ENCODE measurements around the gene LRRC58. TPM values are rescaled to one million over a fixed set of nuclear protein-coding genes. Genes with fewer than 3 reads are reported as not detected.

The LRRC58 gene
- total and polyA plus RNA-seq, 2 of the 8 experiments (the other 6 are each of a cell fraction or from before 2014, with no cell fraction given) = 4.3 to 15.4 TPM

DNA sequence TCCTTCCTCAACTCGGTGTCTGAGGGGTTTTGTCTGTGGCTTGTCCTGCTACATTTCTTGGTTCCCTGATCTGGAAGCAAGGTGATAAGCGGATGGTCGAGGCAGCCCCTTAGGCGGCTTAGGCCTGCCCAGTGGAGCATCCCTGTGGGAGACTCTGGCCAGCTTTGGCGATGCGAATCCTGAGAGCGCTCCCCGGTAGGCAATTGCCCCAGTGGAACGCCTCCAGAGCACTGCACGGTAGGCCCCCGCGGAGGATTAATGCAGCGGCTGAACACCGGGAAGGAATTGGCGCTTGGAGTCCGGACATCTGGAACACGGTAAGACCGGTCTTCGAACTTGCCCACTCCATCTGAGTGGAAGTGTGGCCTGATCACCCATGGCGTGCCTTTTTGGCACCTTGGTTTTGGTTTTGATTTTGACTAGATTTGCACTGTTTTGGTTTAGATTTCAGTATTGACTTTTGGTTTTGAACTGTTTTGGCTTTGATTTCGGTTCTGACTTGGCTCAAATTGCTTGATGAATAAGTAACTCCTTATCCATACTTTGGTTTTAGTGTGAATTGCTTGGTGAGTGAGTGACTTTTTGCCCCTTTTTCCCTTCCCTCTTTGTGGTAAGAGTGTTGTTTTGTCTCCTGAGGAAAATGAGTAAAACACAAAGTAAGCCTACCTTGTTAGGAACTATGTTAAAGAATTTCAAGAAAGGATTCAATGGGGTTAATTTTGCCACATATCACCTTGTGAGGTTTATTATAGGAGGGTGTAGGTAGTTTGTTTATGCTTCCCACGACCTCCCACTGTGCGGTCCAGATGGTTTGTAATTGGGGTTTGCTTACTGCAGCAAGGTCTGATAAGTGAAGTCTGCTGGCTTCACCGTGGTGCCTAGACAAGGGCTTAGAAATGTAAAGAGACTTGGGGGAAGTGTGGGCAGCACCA, 37.0 kb downstream of the LRRC58 start:
- no peak overlapping the region for H3K4me2 ChIP-seq (ENCODE audit: insufficient read depth in 1 of 2, low read depth in 2 of 2, low read length in 2 of 2)
- no peaks in the 10 kb centered on the region for H3K79me2 ChIP-seq (ENCODE audit: control insufficient read depth in 1 of 2, insufficient read depth in 2 of 2, low read length in 2 of 2)
- H2BK20ac ChIP-seq (ENCODE audit: low read length) = no peak overlapping the region
- no peak overlapping the region for H4K8ac ChIP-seq (ENCODE audit: extremely low read depth, insufficient read depth, low read length)
- no peak for FAIRE-seq
- peaks cover 0 to 4% of the 10 kb centered on the region in 2 experiments; a peak in 2 of 4 replicates for H3K9me3 ChIP-seq (ENCODE audit: insufficient read depth in 2 of 2, low read depth in 1 of 2, low read length in 1 of 2)
- no peak for DNase-seq (ENCODE audit: low read depth in 1 of 2, low spot score in 2 of 2)
- no peak overlapping the region for H3K4ac ChIP-seq (replicated peaks; ENCODE audit: insufficient read length, low read depth, low read length)
- H3K27ac ChIP-seq (ENCODE audit: low read depth, low read length) = no peak overlapping the region
- H3K23me2 ChIP-seq (ENCODE audit: low read depth, low read length) = 0 out of 2 replicates have a peak, but pooled peaks cover 2% of the 10 kb centered on the region
- H4K91ac ChIP-seq (replicated peaks; ENCODE audit: insufficient read length, low read length) = no peak overlapping the region
- ChIA-PET POLR2A (ENCODE audit: partially characterized antibody) (interaction anchor here (1.0 kb wide), 1 partner anchor 46 kb away, joined by 3 read pairs; no protein-coding TSS in a partner anchor), CTCF (ENCODE audit: partially characterized antibody) (no interaction called here)
- no peak overlapping the region for H2BK12ac ChIP-seq (ENCODE audit: low read depth, low read length)
- H2AFZ ChIP-seq (ENCODE audit: low read length) = no peak overlapping the region
- no peak overlapping the region for H3K23ac ChIP-seq (ENCODE audit: insufficient read length)
- no peaks in the 10 kb centered on the region for H3K79me1 ChIP-seq (ENCODE audit: low read depth, low read length)
- no peaks in the 10 kb centered on the region for H3K27me3 ChIP-seq (replicated peaks in 1 of 4; ENCODE audit: control insufficient read depth in 3 of 4, extremely low read depth in 1 of 4, insufficient read depth in 3 of 4, low read length in 3 of 4)
- WGBS, 2 experiments (ENCODE audit: extremely low coverage in 1 of 2, insufficient coverage in 1 of 2, insufficient read length in 1 of 2, insufficient replicate concordance in 2 of 2, low coverage in 1 of 2, low lambda C conversion rate in 2 of 2, missing lambda C conversion rate in 1 of 2) = 92% methylated on average over 24 of the region's 24 CpGs; no CpG with 5 or more reads in 1 of the 2 experiments
- no peaks in the 10 kb centered on the region for H3K36me3 ChIP-seq (ENCODE audit: control insufficient read depth in 2 of 4, insufficient read depth in 4 of 4, low read length in 3 of 4)
- no peak overlapping the region for H3K18ac ChIP-seq (ENCODE audit: extremely low read depth, low read length)
- no peak overlapping the region for H2BK15ac ChIP-seq (ENCODE audit: low read length)
- H4K20me1 ChIP-seq (replicated peaks in 1 of 2; ENCODE audit: control insufficient read depth in 1 of 2, insufficient read depth in 2 of 2, low read length in 2 of 2) = peaks cover 0 to 4% of the 10 kb centered on the region in 2 experiments
- no peak overlapping the region for H3K56ac ChIP-seq (replicated peaks; ENCODE audit: insufficient read length, low read depth, low read length)
- H2BK120ac ChIP-seq (replicated peaks; ENCODE audit: low read depth, low read length) = no peak overlapping the region
- TF ChIP-seq NRF1 (IDR thresholded peaks at IDR 0.05; ENCODE audit: low read depth, low read length) (no peak), POLR2A (IDR thresholded peaks at IDR 0.05; ENCODE audit: control extremely low read depth in 1 of 2, low read depth in 2 of 2, low read length in 2 of 2) (no peak), FOSL1 (IDR thresholded peaks at IDR 0.05; ENCODE audit: insufficient read depth, low read depth, low read length) (no peak), JUN (IDR thresholded peaks at IDR 0.05; ENCODE audit: low read depth, low read length) (no peak), CHD1 (IDR thresholded peaks at IDR 0.05; ENCODE audit: low read depth, low read length) (no peak)
- TF ChIP-seq, protein P1, sequence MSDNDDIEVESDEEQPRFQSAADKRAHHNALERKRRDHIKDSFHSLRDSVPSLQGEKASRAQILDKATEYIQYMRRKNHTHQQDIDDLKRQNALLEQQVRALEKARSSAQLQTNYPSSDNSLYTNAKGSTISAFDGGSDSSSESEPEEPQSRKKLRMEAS (IDR thresholded peaks at IDR 0.05) = no peak
- H3K9ac ChIP-seq (replicated peaks in 1 of 4; ENCODE audit: extremely low read depth in 1 of 4, low read depth in 3 of 4, low read length in 3 of 4) = no peak overlapping the region
- no peak overlapping the region for H3K4me3 ChIP-seq (ENCODE audit: extremely low read depth in 1 of 4, insufficient read depth in 2 of 4, low read depth in 3 of 4, low read length in 4 of 4)
- no peak overlapping the region for H2AK5ac ChIP-seq (ENCODE audit: low read depth, low read length)
- no peak overlapping the region for H4K5ac ChIP-seq (ENCODE audit: insufficient read length, low read depth, low read length)
- H2BK5ac ChIP-seq (ENCODE audit: low read depth, low read length) = no peak overlapping the region
- H3K4me1 ChIP-seq (replicated peaks in 1 of 4; ENCODE audit: control insufficient read depth in 3 of 4, insufficient read depth in 4 of 4, low read length in 3 of 4) = no peaks in the 10 kb centered on the region
- no peak overlapping the region for H3K14ac ChIP-seq (ENCODE audit: insufficient read length)

All from H1 (cell line).